HG02852 (cell line): ENCODE measurements around the gene BUD31.
A peak's percentile ranks its signal among the peaks of the same experiment; 100 is the strongest.
"Not testable (repeated sequence)": the region's sequence is repeated elsewhere in the genome, so short reads cannot be mapped to it uniquely, and the experiment has no call there.

Source experiments
- ATAC-seq: cut with Tn5 transposase; IDR thresholded peaks from one replicate; pipeline ENCODE4 v1.9.1; 2021; ENCODE audit warnings: mild to moderate bottlenecking, moderate library complexity; ENCODE audit not compliant: unreplicated experiment

BUD31 gene

DNA sequence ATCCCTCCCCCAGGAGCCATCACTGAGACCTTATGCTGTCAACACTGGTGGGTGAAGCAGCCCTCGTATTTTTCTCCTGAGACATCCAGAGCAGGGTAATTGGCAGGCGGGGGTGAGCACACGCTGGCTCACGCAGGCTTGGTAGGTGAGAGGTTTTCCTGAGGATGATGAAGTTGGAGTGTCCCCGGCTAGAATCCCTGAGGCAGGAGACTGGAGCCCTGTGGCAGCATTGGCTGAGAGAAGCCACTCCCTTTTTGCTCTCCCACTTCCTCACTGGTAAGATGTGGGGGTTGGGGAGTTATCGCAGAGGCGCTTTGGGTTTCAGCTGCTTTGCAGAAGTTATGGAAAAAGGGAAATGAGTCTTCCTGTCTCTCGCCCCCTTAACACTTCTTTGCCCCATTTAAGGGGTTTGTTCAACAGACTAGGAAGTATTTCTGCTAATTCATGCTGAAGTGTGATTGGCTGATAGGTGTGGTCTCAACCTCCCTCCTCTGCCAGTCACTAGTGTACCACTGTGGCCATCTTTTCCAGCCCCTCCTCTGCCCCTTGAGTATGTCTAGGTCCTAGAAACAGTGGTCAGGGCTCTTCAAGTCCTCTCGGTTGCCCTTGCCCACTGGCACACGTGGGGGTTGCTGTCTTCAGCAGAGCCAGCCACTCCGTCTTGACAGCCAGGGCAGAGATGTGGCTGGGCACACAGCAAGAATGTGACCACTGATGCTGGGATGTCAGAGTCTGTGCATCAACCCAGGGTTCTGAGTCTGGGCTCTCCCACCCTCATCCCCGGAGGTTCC is 28.5 kb upstream of the BUD31 start:
- peak; percentile 31 for ATAC-seq

DNA sequence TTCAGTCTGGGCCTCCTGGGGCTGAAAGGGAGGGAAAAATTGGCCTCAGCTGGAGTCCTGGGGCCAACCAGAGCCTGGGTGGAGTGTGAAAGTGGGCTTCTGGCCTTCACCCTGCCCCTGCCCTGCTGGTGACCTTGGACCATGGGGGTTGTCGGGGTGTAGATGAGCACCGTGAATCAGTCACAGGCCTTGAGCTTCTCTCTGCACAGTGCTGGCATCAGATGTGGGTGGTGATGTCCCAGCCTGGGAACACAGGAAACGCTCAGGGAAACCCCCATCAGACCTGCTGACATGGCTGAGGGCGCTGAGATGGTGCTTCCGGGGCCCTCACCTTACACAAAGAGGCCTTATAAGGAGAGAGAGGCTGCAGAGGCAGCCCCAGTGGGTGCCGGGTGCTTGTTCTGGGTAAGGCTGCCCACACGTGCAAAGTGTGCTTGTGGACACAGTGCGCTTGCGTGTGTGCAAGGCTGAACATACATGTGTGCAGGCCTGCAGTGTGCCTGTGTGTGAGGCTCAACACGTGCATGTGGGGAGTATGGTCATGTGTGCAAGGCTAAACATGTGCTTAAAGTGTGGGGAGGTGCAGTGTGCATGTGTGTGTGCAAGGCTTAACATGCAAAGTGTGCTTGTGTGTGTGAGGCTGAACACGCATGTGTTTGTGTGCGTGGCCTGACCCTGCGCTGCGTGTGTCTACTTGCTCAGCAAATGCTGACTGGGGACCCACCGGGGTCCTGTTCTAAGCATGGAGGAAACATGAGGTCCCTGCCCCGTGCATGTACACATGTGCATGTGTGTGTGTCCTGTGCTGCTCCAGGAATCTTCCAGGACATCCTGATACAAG is 27.7 kb upstream of the BUD31 start:
- peak; percentile 72 for ATAC-seq

DNA sequence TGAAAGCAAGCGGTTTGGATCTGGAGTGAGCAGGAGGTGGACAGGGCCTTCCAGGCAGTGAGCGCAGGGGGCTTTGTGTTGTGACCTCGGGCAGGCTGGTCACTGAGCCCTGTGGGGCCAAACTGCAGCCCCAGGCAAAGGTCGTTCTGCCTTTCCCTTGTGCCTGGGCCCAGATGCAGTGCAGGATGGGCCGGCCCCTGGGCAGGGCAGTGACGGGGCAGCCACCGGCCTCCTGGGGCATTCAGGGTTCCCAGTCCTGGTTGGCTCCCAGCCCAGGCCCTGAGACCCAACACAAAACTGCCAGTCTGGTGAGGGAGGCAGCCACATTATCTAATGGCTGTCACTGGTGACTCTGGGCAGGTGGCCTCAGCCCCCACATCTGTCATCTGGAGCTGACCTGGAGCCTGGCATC is 27.1 kb upstream of the BUD31 start:
- no peak for ATAC-seq

GRCh38 chr7:99383203-99383602 is 25.6 kb upstream of the BUD31 start:
- ATAC-seq = no peak

DNA sequence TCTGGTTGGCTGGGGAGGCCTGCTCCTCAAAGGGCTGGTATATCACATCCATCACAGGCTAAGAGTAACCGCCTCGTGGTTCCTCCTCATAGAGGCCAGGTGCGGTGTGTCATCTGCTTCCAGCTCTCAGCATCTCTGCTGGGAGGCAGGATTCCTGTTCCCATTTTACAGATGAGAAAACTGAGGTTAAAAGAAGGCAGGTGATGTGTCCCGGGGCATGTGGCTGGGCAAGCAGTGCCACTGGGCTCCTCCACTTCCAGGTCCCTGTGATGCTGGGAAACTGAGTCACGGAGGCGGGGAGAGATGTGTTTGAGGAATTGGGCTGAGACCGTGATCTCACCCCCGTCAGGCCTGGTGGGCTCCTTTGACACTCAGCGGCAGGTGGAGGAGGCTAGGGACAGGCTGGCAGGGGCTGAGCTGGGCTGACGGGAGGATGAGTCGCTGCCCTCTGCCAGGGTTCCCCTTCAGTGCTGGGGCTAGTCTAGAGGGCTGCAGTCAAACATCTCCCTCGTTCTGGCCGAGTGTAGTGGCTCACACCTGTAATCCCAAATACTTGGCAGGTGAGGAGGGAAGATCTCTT is 24.9 kb upstream of the BUD31 start:
- no peak for ATAC-seq

- ATAC-seq = no peak
Measured at GRCh38 chr7:99384523-99384922, 24.2 kb upstream of the BUD31 start.

- ATAC-seq = no peak
Measured at GRCh38 chr7:99385564-99385963, 23.2 kb upstream of the BUD31 start.

DNA sequence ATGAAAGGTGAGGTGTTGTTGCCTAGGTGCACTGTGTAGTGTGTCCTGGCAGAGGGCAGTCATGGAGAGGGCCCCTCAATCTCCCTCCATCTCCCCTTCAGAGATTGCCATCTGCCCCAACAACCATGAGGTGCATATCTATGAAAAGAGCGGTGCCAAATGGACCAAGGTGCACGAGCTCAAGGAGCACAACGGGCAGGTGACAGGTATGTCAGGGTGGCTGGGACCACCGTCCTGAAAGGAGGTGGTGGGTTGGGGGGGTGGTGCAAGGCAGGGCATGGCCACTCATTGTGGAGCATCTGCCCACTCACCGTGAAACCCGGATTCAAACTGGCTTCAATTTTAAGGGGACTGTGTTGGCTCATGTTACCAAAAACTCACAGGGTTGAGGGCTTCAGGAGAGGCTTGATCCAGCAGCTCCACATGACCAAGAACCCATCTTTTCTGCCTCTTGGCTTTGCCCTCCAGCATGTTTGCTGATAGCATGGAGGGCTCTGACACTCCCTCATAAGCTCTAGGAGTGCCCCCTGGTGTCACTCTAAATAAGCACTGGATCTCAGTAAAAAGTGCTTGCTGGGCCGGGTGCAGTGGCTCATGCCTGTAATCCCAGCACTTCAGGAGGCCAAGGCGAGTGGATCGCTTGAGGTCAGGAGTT is 22.1 kb upstream of the BUD31 start:
- ATAC-seq = no peak

DNA sequence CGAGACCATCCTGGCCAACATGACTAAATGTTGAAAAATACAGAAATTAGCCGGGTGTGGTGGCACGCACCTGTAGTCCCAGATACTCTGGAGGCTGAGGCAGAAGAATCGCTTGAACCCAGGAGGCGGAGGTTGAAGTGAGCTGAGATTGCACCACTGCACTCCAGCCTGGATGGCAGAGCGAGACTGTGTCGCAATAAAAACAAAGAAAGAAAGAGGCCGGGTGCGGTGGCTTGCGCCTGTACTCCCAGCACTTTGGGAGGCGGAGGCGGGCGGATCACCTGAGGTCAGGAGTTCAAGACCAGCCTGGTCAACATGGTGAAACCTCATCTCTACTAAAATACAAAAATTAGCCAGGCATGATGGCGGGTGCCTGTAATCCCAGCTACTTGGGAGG is 21.5 kb upstream of the BUD31 start:
- not testable (repeated sequence) for ATAC-seq

GRCh38 chr7:99387912-99388311 is 20.9 kb upstream of the BUD31 start:
- no peak for ATAC-seq

DNA sequence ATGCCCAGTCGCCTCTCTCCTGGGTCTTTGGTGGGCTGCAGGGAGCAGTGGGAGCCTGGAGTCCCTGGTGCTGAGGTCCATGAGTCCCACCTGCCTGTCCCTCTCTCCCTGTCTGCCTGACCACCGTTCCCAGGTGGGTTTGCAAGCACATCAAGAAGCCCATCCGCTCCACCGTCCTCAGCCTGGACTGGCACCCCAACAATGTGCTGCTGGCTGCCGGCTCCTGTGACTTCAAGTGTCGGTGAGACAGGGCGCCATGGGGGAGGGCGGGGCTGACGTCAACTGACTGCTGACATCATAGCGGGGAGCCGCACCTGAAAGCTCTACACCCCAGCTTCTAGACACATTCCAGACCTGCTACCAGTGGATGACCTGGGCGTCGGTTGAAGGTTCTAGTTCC is 19.0 kb upstream of the BUD31 start:
- no peak for ATAC-seq

DNA sequence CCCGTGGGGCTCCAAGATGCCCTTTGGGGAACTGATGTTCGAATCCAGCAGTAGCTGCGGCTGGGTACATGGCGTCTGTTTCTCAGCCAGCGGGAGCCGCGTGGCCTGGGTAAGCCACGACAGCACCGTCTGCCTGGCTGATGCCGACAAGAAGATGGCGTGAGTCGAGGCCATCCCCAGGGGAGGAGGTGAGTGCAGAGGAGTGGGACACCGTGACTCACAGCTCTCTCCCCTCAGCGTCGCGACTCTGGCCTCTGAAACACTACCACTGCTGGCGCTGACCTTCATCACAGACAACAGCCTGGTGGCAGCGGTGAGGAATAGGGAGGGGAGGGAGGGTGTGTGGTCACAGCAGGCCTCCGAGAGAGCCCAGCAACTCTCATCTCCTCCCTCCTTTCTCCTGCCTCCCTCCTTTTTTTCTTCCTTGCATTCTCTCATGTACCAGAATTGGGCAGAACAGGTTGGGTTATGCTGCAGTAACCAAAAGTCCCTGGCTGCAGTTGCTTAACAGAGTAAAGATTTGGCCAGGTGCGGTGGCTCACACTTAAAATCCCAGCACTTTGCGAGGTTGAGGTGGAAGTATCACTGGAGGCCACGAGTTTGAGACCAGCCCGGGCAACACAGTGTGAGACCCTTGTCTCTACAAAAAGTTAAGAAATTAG is 17.7 kb upstream of the BUD31 start:
- no peak for ATAC-seq

- no peak for ATAC-seq
Measured at GRCh38 chr7:99392046-99392445, 16.7 kb upstream of the BUD31 start.

DNA sequence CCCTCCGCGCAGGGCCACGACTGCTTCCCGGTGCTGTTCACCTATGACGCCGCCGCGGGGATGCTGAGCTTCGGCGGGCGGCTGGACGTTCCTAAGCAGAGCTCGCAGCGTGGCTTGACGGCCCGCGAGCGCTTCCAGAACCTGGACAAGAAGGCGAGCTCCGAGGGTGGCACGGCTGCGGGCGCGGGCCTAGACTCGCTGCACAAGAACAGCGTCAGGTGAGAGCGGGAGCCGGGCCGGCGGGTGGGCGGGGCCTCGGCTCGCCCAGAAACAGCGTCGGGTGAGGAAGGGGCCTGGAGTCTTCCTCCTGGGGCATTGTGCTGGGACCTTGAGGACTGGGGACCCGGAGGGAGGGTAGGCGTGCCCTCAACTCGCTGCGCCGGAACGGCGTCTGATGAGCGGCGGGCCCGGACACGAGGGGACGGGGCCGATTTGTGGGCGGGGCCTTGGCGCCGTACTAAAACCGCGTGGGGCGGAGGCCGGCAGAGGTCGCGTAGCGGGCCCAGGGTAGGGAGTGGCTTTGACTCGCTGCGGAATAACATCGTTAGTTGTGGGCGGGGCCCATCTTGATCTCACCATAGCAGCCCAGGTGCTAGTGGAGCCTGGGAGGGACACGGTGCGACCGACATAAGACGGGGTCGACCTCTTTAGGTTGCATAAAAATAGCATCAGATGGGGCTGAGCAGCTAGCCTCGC is 16.0 kb upstream of the BUD31 start:
- peak; percentile 45 for ATAC-seq

- ATAC-seq = no peak
Measured at GRCh38 chr7:99393355-99394187, 15.2 kb upstream of the BUD31 start.

DNA sequence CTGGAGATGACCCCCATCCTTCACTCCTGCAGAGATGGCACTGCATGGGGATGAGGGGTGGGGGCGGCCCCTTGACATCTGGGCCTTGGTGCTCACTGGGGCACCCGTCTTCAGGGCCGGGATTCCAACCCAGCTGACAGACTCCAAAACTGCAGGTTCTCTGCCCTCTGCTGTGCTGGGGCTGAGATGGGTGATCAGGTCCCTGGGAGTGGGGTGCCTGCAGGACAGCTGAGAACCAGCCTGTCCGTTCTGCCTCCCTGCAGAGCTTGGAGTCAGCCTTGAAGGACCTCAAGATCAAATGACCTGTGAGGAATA is 14.6 kb upstream of the BUD31 start:
- no peak for ATAC-seq

DNA sequence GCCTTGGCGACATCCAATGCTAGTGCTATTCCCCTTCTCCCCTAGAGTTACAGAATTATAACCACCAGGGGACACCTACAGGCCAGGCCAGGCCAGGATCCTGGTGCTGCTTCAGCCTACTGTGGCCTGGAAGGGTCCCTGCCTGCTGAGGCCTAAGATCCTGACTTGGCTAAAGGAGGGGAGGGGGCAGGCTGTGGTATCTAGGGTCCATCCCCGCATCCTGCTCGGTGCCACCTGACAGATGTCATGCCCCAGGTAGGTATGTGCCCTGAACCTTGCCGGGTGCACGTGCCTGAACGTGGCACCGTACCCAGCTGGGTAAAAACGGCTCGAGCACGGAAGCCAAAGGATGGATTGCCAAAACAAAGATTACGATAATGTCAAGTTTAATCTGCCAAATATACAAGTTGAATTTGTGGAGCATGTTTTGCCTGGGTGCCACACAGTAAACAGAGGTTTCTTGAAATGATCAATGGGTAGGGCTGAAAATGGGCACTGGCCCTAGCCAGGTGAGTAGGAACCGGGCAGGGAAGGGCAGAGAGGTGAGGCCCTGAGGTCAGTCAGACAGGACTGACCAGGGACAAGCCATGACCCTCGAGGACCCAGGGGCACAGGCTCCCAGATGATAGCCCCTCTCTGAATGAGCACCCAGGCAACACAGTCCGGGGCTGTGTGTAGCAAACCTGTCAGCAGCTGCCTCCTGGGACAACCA is 13.0 kb upstream of the BUD31 start:
- ATAC-seq = no peak

DNA sequence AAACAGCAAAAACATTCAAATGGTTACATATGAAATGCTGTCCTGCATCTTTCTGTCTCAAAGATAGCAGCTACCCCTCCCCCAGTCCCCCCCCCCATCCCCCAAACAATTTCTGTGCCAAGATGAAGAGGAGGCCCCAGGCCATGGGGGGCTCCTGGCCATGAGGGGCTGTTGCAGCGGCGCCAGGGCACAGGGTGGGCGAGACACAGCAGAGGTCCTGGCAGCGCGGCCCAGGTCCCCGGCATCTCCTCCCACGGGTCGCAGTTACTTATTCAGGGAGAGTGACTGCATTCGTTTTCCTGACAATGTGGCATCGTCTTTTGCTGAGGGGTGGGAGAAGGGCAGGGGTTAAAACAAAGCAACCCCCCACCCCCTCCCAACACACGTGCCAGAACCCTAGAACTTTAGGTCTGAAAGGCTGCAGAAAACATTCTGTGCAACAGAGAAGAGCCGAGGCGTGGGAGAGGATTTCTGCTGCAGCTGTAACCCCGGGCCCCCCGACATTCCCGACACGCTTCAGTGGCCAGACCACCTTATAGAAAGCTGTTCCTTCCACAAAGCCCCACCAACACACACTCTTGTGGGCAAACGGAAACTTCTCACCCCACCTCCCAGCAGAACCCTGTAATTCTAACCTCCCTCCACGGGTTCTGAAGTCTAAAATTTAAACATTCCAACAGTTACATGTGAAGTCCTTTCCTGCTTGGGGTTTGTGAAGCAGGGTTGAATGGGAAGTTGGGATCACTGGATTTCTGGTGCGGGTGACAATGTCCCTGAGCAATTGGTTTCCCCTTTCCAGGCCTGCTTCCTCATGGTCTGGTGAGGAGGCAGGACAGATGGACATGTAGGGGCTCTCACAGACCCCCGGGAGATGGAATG is 12.1 kb upstream of the BUD31 start:
- no peak for ATAC-seq
